Stimulated activated CD4-positive, alpha-beta T cell treated with anti-CD3 and anti-CD28 coated beads, Interleukin-1b, Interleukin-23, amount 100 ng/mL, for 48 hours (primary cell): ENCODE results near the gene ANKRD9.

Experiments
- DNase-seq: peaks from one replicate; pipeline ENCODE4 v3.0.0-alpha.2; 2020

ANKRD9 gene

GRCh38 chr14:102512793-102513300, 3.3 kb upstream of the ANKRD9 start:
- DNase-seq: no peak

- DNase-seq: no peak
Measured at GRCh38 chr14:102511538-102511937, 2.0 kb upstream of the ANKRD9 start.

GRCh38 chr14:102510616-102511520, 1.3 kb upstream of the ANKRD9 start:
- no peak for DNase-seq

- DNase-seq: no peak
Measured at GRCh38 chr14:102508774-102509745, 516 bp downstream of the ANKRD9 start.

GRCh38 chr14:102508410-102508773, 1.2 kb downstream of the ANKRD9 start:
- DNase-seq: no peak

GRCh38 chr14:102507857-102508312, 1.7 kb downstream of the ANKRD9 start:
- no peak for DNase-seq

- no peak for DNase-seq
Measured at GRCh38 chr14:102507081-102507856, 2.3 kb downstream of the ANKRD9 start.

GRCh38 chr14:102506626-102506925, 3.0 kb downstream of the ANKRD9 start:
- no peak for DNase-seq

GRCh38 chr14:102505775-102506625, 3.6 kb downstream of the ANKRD9 start:
- DNase-seq: no peak

- DNase-seq: no peak
Measured at GRCh38 chr14:102505000-102505619, 4.5 kb downstream of the ANKRD9 start.

GRCh38 chr14:102504328-102504999, 5.1 kb downstream of the ANKRD9 start:
- no peak for DNase-seq

- no peak for DNase-seq
Measured at GRCh38 chr14:102503641-102504327, 5.8 kb downstream of the ANKRD9 start.

- DNase-seq: no peak
Measured at GRCh38 chr14:102502571-102502970, 7.0 kb downstream of the ANKRD9 start.

- no peak for DNase-seq
Measured at GRCh38 chr14:102501751-102502315, 7.7 kb downstream of the ANKRD9 start.

GRCh38 chr14:102500713-102501112, 8.9 kb downstream of the ANKRD9 start:
- DNase-seq: no peak

- no peak for DNase-seq
Measured at GRCh38 chr14:102500158-102500662, 9.4 kb downstream of the ANKRD9 start.

- no peak for DNase-seq
Measured at GRCh38 chr14:102499401-102500157, 10.0 kb downstream of the ANKRD9 start.

GRCh38 chr14:102498678-102499265, 10.8 kb downstream of the ANKRD9 start:
- DNase-seq: no peak
